ENCODE results near the gene CGB3. TPM values are rescaled to one million over a fixed set of nuclear protein-coding genes. Genes with fewer than 3 reads are reported as not detected.
"Not testable (repeated sequence)": the region's sequence is repeated elsewhere in the genome, so short reads cannot be mapped to it uniquely, and the experiment has no call there.

Gene CGB3
- total RNA-seq (2014; rRNA removed; shearing (Covaris generic)), result 1.7 and 7.0 TPM in 2 replicates

DNA sequence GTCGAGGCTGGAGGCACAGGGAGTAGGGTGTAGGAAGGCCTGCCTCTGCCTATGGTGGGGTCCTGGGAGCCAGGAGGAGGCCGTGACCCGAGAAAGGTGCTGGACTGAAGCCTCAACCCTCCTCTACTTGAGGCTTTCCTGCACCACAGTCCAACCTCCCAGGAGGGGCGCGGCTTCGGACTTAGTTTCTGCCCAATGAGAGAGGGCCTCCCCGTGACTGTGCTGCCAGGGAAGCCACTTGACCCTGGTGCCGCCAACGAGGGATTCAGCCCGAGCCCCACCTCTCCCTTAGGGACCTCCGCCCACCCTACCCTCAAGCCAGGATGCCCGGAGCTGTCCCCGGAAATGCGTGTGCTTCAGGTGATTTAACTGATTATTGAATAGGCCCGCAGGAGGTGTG lies at the start of gene CGB3:
Gene CGB3 (minus strand): TSS at position 101 of the 400 bp plus-strand sequence. CDS start 362 bp downstream, outside the sequence.
- DNase-seq (ENCODE audit: low read depth), result not testable (repeated sequence)

DNA sequence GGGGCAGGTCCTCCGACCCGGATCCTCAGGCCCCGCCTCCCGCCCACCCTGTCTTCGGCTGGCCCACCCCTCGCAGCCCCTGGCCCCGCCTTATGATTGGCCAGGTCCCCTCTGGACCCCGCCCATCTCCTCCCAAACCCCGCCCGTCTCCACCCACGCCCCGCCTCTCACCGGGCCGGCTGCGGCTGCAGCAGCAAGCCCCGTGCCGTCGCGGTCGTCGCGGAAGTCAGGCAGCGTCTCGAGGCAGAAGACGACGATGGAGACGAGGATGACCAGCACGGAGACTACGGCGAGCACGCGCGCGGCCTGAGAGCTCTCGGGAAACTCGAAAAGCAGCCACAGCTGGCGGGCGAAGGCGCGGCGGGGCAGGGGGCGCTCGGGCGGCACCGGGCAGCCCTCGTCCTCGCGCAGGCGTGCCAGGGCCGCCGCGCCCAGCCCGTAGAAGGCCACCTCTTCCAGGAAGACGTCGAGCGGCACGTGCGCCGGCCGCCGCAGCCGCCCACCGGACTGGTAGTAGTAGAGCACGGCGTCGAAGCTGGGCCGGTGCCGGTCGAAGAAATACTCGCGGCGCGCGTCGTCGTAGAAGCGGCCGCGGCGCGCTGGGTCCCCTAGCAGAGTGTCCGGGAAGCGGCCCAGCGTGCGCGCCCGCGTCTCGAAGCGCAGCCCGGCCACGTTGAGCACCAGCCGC lies 47.9 kb upstream of the CGB3 start:
- DNase-seq (ENCODE audit: low read depth), result no peak

DNA sequence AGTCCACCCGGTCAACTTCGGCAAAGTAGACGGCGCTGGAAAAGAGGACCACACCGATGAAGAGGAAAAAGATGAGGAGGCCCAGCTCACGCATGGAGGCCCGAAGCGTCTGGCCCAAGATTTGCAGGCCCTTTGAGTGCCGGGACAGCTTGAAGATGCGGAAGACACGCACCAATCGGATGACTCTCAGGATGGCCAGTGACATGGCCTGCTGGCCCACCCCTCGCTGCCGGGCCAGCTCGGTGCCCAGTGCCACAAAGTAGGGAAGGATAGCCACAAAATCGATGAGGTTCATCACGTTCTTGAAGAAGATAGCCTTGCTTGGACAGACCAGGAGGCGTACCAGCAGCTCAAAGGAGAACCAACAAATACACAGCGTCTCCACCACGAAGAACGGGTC lies 46.3 kb upstream of the CGB3 start:
- no peak for DNase-seq (ENCODE audit: low read depth)

DNA sequence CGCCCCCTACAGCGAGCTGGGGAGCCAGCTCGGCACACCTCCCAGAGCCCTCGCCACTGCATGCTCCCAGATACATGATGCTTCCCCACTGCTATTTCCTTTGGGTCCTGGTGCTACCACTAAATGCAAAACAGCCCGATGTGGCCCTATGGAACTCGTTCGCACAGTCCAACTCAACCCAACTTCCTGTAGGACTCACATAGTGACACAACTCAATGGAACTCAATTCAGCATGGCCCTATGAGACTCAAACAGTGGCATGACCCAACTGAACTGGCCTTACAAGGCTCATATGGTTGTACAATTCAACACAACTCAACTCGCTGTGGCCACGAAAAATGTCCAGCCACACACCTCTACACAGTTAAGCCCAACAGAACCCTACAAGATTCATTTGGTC lies 44.9 kb upstream of the CGB3 start:
- DNase-seq (ENCODE audit: low read depth), result peak; percentile 68

GRCh38 chr19:49067554-49067953 lies 43.4 kb upstream of the CGB3 start:
- DNase-seq (ENCODE audit: low read depth), result no peak

DNA sequence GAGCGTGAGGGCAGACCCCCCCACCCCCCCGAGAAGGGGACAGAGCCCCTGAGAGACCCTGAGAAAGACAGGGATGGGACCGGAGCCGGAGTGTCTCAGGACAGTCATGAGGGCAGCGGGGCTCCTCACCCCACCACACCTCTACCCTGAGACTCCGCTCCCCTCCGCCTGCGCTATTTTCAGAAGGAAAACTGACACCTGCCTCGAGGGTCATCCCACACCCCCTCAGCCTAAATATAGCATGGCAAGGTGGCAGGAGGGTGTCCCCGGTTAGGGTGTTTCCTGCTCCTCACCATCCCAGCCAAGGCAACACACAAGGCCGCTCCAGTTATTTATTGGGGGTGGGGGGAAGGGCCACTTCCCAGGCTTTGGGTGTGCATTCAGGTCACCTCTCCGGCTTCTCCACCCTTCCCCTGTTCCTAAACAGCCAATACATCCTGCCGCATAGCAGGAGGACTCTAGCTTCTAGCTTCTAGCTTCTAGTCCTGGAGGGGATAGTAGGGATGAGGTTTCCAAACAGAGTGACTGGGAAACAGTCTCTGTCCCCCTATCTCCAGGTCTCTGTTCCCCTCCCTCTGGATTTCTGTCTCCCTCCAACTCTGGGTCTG lies 41.9 kb upstream of the CGB3 start:
- DNase-seq (ENCODE audit: low read depth), result no peak

DNA sequence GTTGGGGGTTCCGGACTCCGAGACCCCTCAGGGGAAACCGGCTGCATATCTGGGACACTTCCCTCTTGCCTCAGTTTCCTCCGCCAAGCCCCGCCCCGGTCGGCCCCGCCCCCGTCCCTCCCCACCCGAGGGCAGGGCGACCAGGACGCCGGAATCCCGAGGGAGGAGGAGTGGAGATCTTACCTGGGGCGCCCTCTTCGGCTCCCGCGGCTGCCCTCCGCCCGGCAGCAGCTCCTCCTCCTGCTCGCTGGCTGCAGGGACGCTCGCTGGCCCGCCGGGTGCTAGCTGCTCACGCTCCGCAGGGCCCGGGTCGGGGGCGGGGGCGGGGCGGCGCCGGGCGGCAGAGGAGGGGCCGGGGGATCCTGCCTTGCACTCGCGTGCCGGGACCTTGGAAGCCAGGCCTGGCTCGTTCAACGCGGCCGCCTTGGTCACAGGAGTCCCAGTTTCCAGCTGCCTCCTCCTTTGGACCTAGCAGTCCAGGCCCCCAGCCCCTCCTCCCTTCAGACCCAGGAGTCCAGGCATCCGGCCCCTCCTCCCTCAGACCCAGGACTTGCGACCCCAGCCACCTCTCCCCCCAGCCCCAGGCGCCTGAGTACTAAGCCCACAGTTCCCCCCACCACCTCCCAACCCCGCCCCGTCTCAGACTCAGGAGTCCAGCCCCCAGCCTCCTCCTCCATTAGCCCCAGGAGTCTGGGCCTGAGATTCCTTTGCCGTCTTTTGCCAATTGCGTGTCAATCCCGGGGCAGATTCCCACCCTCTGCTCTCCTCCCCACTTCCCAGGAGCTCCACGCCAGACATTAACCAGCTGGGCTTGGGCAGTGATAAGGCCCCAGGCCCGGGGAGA lies 40.9 kb upstream of the CGB3 start, which contains the start of gene NTF4:
Gene NTF4 (minus strand): TSS at position 51 of the 844 bp plus-strand sequence. CDS start 2,821 bp downstream, outside the sequence.
- DNase-seq (ENCODE audit: low read depth), result no peak

DNA sequence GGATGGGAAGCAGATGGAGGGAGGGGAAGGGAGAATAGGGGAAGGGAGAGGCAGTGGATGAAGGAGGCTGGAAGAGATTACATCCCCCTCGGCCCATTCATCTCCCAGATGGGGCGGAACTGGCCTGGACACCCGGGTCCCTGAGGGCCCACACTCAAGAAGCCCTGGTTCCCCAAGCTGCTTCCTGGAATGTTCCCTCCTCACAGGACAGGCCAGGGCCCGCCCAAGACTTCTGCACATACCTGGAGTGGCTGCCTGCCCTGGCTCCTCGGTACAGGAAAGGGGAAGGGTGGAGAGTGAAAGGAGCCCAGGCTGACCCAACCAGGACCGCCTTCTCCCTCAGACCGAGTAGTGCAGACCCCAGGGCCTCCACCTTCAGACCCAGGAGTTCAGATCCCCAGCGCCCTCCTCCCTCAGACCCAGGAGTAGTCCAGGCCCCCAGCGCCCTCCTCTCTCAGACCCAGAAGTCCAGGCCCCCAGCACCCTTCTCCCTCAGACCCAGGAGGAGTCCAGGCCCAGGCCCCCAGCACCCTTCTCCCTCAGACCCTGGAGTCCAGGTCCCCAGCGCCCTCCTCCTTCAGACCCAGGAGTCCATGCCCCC lies 40.0 kb upstream of the CGB3 start:
- no peak for DNase-seq (ENCODE audit: low read depth)

- no peak for DNase-seq (ENCODE audit: low read depth)
These were observed 37.3 kb upstream of the CGB3 start for GRCh38 chr19:49061445-49061844.

- no peak for DNase-seq (ENCODE audit: low read depth)
These were observed 36.9 kb upstream of the CGB3 start for GRCh38 chr19:49061000-49061399.

DNA sequence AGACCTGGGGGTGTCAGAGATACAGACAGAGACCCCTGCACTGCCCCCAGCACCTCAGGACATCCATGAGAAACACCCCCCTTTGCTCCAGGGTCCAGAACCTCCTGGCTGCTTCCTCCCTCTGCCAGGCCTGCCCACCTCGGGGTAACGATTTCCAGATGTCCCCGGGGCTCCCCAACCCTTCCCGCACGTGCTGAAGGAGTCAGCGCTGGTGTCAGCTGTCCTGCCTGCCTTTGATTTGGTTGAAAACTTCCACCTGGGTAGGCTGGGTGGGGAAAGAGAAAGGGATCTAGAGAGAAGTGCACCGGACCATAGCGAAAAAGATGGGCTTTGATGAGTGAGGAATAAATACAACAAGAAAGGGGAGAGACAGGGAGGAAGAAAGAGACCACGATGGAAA lies 34.9 kb upstream of the CGB3 start:
- DNase-seq (ENCODE audit: low read depth), result no peak

DNA sequence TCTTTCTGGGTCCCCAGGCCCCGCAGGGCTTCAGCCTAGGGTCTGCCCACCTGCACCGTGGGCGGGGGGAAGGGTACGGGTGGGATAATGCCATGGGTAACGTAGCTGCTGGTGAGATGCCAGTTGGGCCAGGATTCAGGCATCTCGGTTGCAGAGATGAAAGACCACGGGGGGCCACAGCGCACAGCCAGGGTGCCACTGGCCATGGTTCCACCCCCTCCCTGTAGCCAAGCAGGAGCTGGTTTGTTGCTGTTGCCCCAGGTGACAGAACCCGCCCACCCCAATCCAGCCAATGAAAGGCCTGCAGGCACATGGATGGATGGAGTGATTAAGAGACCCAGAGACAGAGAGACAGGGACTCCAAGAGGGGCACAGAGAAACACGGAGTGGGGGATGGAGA lies 34.4 kb upstream of the CGB3 start:
- DNase-seq (ENCODE audit: low read depth), result peak; percentile 40

GRCh38 chr19:49057636-49058234 lies 33.6 kb upstream of the CGB3 start, which contains the start of gene CGB7:
TSS of gene CGB7 (minus strand) at chr19:49057749. CDS start at chr19:49055375, 2,374 bp downstream.
- DNase-seq (ENCODE audit: low read depth), result peak; percentile 82

DNA sequence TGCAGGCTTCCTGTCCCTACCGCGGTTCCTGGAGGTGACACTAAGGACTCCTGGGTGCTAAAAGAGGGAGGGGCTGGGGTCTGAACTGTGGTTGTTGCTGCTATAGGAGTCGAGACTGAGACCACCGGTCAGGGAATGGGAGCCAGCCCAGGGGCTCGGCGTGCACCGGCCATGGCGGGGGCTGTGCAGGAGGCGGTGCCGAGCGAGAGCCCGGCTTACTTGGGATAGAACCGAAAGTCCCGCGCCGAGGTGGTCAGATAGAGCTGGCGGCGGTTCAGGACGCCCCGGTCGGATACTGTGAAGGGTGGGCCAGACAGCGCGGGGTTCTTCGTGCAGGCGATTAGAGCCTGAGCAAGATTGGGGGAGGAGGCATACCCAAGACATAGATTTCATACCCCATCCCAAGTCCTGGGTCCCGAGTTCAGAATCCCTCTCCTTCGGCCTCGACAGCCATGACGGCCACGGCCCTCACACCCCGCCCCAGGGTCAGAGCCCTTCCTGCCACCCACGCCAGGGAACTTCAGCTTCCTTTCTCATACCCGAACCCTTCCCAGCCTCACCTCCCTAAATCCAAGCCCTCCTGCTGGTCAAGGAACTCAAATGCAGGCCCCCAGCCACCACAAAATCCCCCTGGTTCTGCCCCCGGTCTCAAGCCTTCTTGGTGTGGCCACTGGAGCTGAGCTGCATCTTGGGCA lies 32.9 kb upstream of the CGB3 start:
- not testable (repeated sequence) for DNase-seq (ENCODE audit: low read depth)

GRCh38 chr19:49056101-49056901 lies 32.2 kb upstream of the CGB3 start:
- DNase-seq (ENCODE audit: low read depth), result peak; percentile 63

GRCh38 chr19:49050376-49051033 lies 26.4 kb upstream of the CGB3 start:
- peak; percentile 86 for DNase-seq (ENCODE audit: low read depth)

- DNase-seq (ENCODE audit: low read depth), result not testable (repeated sequence)
These were observed 25.7 kb upstream of the CGB3 start for GRCh38 chr19:49049834-49050233.

DNA sequence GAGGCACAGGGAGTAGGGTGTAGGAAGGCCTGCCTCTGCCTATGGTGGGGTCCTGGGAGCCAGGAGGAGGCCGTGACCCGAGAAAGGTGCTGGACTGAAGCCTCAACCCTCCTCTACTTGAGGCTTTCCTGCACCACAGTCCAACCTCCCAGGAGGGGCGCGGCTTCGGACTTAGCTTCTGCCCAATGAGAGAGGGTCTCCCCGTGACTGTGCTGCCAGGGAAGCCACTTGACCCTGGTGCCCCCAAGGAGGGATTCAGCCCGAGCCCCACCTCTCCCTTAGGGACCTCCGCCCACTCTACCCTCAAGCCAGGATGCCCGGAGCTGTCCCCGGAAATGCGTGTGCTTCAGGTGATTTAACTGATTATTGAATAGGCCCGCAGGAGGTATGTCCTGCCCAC lies 24.9 kb upstream of the CGB3 start, which contains the start of gene CGB8:
Gene CGB8 (minus strand): TSS at position 101 of the 400 bp plus-strand sequence. CDS start 372 bp downstream, outside the sequence.
- not testable (repeated sequence) for DNase-seq (ENCODE audit: low read depth)

DNA sequence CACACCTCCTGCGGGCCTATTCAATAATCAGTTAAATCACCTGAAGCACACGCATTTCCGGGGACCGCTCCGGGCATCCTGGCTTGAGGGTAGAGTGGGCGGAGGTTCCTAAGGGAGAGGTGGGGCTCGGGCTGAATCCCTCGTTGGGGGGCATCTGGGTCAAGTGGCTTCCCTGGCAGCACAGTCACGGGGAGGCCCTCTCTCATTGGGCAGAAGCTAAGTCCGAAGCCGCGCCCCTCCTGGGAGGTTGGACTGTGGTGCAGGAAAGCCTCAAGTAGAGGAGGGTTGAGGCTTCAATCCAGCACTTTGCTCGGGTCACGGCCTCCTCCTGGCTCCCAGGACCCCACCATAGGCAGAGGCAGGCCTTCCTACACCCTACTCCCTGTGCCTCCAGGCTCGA lies 19.4 kb upstream of the CGB3 start, which contains the start of gene CGB5:
Gene CGB5 (plus strand): TSS at position 301 of the 400 bp plus-strand sequence. CDS start 362 bp downstream, outside the sequence.
- not testable (repeated sequence) for DNase-seq (ENCODE audit: low read depth)
